ENCODE data around the gene HDC.
A peak's percentile ranks its signal among the peaks of the same experiment; 100 is the strongest.

The HDC gene

GRCh38 chr15:50265620-50266019, at the start of gene HDC:
Gene HDC, minus strand, starts transcription at chr15:50265726. Its CDS starts 103 bp downstream, at chr15:50265623.
- no peak for DNase-seq (ENCODE audit: low read depth)

- DNase-seq (ENCODE audit: low read depth), result no peak
Measured at GRCh38 chr15:50312636-50313035, 47.1 kb upstream of the HDC start.

- no peak for DNase-seq (ENCODE audit: low read depth)
Measured at GRCh38 chr15:50307799-50308198, 42.3 kb upstream of the HDC start.

- DNase-seq (ENCODE audit: low read depth), result no peak
Measured at GRCh38 chr15:50304836-50305235, 39.3 kb upstream of the HDC start.

GRCh38 chr15:50302581-50302980, 37.1 kb upstream of the HDC start:
- no peak for DNase-seq (ENCODE audit: low read depth)

GRCh38 chr15:50298340-50298739, 32.8 kb upstream of the HDC start:
- DNase-seq (ENCODE audit: low read depth), result no peak

GRCh38 chr15:50295966-50296365, 30.4 kb upstream of the HDC start:
- no peak for DNase-seq (ENCODE audit: low read depth)

- no peak for DNase-seq (ENCODE audit: low read depth)
Measured at GRCh38 chr15:50289749-50290148, 24.2 kb upstream of the HDC start.

GRCh38 chr15:50287324-50288116, 22.0 kb upstream of the HDC start:
- no peak for DNase-seq (ENCODE audit: low read depth)

GRCh38 chr15:50281427-50281826, 15.9 kb upstream of the HDC start:
- DNase-seq (ENCODE audit: low read depth), result no peak

GRCh38 chr15:50280271-50280670, 14.7 kb upstream of the HDC start:
- DNase-seq (ENCODE audit: low read depth), result no peak

GRCh38 chr15:50278496-50278895, 13.0 kb upstream of the HDC start:
- no peak for DNase-seq (ENCODE audit: low read depth)

GRCh38 chr15:50277370-50277769, 11.8 kb upstream of the HDC start:
- DNase-seq (ENCODE audit: low read depth), result no peak

GRCh38 chr15:50275908-50276307, 10.4 kb upstream of the HDC start:
- DNase-seq (ENCODE audit: low read depth), result no peak

- DNase-seq (ENCODE audit: low read depth), result no peak
Measured at GRCh38 chr15:50275091-50275490, 9.6 kb upstream of the HDC start.

GRCh38 chr15:50267577-50267976, 2.1 kb upstream of the HDC start:
- no peak for DNase-seq (ENCODE audit: low read depth)

GRCh38 chr15:50262533-50262932, 3.0 kb downstream of the HDC start:
- DNase-seq (ENCODE audit: low read depth), result no peak

GRCh38 chr15:50261981-50262380, 3.5 kb downstream of the HDC start:
- DNase-seq (ENCODE audit: low read depth), result no peak

GRCh38 chr15:50260969-50261496, 4.5 kb downstream of the HDC start:
- no peak for DNase-seq (ENCODE audit: low read depth)

GRCh38 chr15:50259276-50259675, 6.2 kb downstream of the HDC start:
- DNase-seq (ENCODE audit: low read depth), result no peak

- no peak for DNase-seq (ENCODE audit: low read depth)
Measured at GRCh38 chr15:50257924-50258323, 7.6 kb downstream of the HDC start.

GRCh38 chr15:50257332-50257731, 8.2 kb downstream of the HDC start:
- DNase-seq (ENCODE audit: low read depth), result no peak

- peak; percentile 14 for DNase-seq (ENCODE audit: low read depth)
Measured at GRCh38 chr15:50256188-50257041, 9.1 kb downstream of the HDC start.

All from GM04503 (cell line).